ENCODE measurements around the gene OR12D1.

The OR12D1 gene

GRCh38 chr6:29462022-29462421, 47.3 kb downstream of the OR12D1 start:
- no peak overlapping the region for H3K4me3 ChIP-seq (ENCODE audit: insufficient read depth, low read depth, low read length)
- no peaks in the 10 kb centered on the region for H3K27me3 ChIP-seq (ENCODE audit: control insufficient read depth, insufficient read depth, low read length, poor library complexity, severe bottlenecking)
- H3K9me3 ChIP-seq (ENCODE audit: control insufficient read depth, low read length), result no peaks in the 10 kb centered on the region
- no peaks in the 10 kb centered on the region for H3K36me3 ChIP-seq (ENCODE audit: control insufficient read depth, insufficient read depth, low read length)
- H3K27ac ChIP-seq (ENCODE audit: insufficient read depth, low read depth, low read length, poor library complexity, severe bottlenecking), result no peak overlapping the region
- no peaks in the 10 kb centered on the region for H3K4me1 ChIP-seq (ENCODE audit: control insufficient read depth, insufficient read depth, low read length)
- WGBS, 2 experiments, result 93 to 94% methylated on average over 6 of the region's 6 CpGs

GRCh38 chr6:29465279-29465678, 50.6 kb downstream of the OR12D1 start:
- no peak overlapping the region for H3K4me3 ChIP-seq (ENCODE audit: insufficient read depth, low read depth, low read length)
- H3K36me3 ChIP-seq (ENCODE audit: control insufficient read depth, insufficient read depth, low read length), result no peaks in the 10 kb centered on the region
- 88 to 94% methylated on average over 2 of the region's 2 CpGs for WGBS, 2 experiments
- no peak overlapping the region for H3K27ac ChIP-seq (ENCODE audit: insufficient read depth, low read depth, low read length, poor library complexity, severe bottlenecking)
- H3K4me1 ChIP-seq (ENCODE audit: control insufficient read depth, insufficient read depth, low read length), result no peaks in the 10 kb centered on the region
- H3K27me3 ChIP-seq (ENCODE audit: control insufficient read depth, insufficient read depth, low read length, poor library complexity, severe bottlenecking), result no peaks in the 10 kb centered on the region
- no peaks in the 10 kb centered on the region for H3K9me3 ChIP-seq (ENCODE audit: control insufficient read depth, low read length)

- Histone ChIP-seq H3K4me3 (ENCODE audit: insufficient read depth, low read depth, low read length) (no peak overlapping the region), H3K27ac (ENCODE audit: insufficient read depth, low read depth, low read length, poor library complexity, severe bottlenecking) (no peak overlapping the region), H3K27me3 (ENCODE audit: control insufficient read depth, insufficient read depth, low read length, poor library complexity, severe bottlenecking) (no peaks in the 10 kb centered on the region), H3K4me1 (ENCODE audit: control insufficient read depth, insufficient read depth, low read length) (no peaks in the 10 kb centered on the region), H3K36me3 (ENCODE audit: control insufficient read depth, insufficient read depth, low read length) (no peaks in the 10 kb centered on the region), H3K9me3 (ENCODE audit: control insufficient read depth, low read length) (no peaks in the 10 kb centered on the region)
- WGBS, 2 experiments, result 83 to 88% methylated on average over 1 to 2 of the region's 2 CpGs
Measured at GRCh38 chr6:29465801-29466200, 51.1 kb downstream of the OR12D1 start.

- Histone ChIP-seq H3K27ac (ENCODE audit: insufficient read depth, low read depth, low read length, poor library complexity, severe bottlenecking) (no peak overlapping the region), H3K9me3 (ENCODE audit: control insufficient read depth, low read length) (no peaks in the 10 kb centered on the region), H3K27me3 (ENCODE audit: control insufficient read depth, insufficient read depth, low read length, poor library complexity, severe bottlenecking) (no peaks in the 10 kb centered on the region), H3K4me3 (ENCODE audit: insufficient read depth, low read depth, low read length) (no peak overlapping the region), H3K4me1 (ENCODE audit: control insufficient read depth, insufficient read depth, low read length) (no peaks in the 10 kb centered on the region), H3K36me3 (ENCODE audit: control insufficient read depth, insufficient read depth, low read length) (no peaks in the 10 kb centered on the region)
- 83 to 86% methylated on average over 6 of the region's 6 CpGs for WGBS, 2 experiments
Measured at GRCh38 chr6:29466241-29466640, 51.5 kb downstream of the OR12D1 start.

Measured in ectodermal cell (in vitro differentiated cells).